GM21737 (cell line): ENCODE results near the gene CD46.
A peak's percentile ranks its signal among the peaks of the same experiment; 100 is the strongest.

Experiments
- ATAC-seq: cut with Tn5 transposase; IDR thresholded peaks from one replicate; pipeline ENCODE4 v1.9.1; 2021; ENCODE audit warnings: mild to moderate bottlenecking, moderate library complexity; ENCODE audit not compliant: unreplicated experiment

Gene CD46

DNA sequence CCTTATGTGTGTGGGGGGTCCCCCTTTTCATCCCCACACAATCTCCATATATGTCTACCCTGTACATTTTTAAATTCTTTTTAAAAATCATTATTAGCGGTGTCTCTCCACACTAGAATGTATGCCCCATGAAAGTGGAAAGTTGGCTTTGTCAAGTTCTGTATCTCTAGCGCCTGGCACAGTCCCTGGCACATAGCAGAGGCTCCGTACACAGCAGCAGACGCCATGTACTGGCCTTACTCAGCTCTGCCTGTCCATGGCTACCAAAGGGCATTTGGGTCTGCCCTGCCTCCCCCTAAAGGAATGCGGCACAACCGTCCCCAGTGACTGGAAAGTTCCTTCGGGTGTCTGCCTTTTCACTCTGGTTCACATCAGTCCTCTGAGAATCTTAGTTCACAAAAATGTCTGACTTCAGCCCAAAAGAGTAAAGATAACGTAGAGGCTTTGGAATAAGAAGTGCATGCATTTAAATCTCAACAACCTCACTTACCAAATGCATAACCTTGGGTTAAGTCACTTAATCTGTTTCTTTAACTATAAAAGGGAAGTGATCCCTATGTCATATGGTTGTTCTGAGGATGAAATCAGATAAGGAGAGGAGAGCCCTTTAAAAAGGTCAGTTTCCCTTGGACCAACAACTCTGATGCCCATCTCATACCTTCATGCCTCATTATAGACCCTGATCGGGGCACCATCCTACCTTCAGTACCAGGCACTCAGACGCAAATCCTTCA lies 61.1 kb downstream of the CD46 start:
- ATAC-seq = no peak

DNA sequence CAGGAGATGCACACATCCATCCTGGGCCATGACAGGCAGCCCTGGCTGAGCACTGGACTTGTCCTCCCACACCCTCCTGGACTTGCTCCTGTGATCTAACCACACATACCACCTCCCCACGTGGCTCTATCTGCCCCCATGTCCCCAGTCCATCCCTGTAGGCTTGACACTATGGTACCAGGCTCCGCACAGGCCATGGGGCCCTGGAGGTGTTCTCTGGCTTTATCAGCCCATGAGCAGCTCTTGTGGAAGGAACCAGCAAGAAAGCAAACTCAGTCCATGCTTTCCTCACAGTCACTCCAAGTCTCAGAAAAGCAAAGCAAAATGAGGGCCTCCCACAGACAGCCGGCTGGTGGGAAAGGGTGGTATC lies 61.6 kb downstream of the CD46 start:
- no peak for ATAC-seq

DNA sequence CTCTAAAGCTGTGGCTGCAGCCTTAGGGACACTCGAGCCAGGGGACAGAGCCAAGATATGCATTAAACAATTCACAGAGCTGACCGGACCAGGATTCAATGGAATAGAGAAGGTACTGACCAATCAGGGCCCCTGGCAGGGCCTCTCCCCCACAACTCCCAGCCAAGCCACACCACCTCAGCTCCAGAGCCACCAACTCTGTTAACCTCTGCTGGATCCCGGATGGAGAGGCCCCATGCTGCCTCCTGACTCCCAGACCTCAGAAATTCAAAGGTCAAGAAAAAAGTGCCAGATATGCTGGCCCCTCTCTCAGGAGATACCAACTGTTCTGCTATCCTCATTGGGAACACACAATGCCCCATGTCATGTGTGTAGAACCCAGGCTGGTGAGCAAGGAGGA lies 62.1 kb downstream of the CD46 start:
- ATAC-seq = no peak

DNA sequence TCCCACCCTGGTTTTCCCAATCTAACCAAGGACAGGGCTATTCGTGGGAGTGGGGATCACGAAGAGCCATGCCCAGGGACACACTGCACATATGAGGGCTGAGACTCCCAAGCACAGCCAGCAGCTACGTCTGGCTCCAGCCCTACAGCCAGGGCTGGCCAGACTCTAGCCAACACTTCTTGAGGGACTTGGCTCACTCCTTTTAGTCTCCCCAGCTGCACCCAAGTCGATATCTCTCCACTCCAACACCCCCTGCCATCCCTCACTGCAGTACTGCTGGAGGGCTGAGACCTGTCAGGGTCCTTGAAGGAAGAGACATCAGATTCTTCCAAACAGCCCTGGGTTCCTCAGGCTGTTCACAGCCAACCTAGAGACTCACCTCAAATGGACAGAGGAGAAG lies 62.6 kb downstream of the CD46 start:
- ATAC-seq = no peak

DNA sequence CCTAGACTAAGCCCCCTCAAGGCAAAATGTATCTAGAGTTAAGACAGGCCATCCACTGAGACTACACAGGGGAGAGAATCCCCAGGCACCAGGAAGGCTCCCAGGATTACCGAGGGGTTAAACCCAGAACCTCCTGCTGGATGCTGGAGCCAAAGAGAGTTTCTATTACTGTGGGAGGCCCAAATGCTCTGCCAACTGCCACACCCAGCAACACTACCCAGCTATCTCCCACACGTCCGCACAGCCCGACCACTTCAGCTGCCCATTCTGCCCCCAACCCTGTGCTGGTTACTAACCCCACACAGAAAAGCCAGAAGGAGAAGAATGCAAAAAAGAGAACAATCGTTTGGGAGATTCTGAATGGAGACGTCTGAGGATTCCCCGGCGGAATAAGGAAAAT lies 63.6 kb downstream of the CD46 start:
- no peak for ATAC-seq

DNA sequence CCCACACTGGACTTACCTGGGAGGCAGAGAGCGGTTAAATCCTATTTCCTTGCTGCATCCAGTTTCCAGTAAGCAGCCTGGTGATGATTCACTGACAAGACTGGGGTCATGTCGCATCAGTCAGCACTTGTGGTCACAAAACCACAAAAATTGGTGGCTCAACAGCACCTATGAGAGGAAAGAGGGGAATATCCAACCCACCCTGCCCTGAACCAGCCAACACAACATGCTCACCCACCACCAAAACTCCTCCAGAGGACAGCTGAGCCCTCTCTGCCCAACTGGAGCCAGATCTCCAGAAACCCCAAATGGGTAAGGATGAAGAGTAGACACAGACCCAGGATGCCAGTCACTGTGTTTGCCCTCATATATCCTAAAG lies 64.0 kb downstream of the CD46 start:
- no peak for ATAC-seq

DNA sequence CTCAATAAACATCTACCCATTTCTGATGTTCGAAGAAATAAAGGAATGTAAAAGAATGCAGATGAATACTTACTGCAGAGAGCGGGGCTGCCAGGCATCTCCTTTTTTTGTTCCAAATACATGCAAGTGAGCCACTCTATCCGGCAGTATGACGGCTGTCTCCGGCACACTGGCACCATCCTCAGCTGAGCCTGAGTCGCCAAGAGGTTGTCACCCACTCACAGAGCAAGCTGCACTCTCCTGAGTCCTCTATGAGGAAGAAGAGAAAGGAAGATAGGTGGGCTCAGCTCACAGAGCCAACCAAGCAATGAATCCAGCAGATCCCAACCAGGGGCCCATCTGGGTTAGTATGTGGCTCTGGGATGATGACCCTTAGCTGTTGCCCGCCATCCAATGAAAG lies 65.3 kb downstream of the CD46 start:
- ATAC-seq = no peak

DNA sequence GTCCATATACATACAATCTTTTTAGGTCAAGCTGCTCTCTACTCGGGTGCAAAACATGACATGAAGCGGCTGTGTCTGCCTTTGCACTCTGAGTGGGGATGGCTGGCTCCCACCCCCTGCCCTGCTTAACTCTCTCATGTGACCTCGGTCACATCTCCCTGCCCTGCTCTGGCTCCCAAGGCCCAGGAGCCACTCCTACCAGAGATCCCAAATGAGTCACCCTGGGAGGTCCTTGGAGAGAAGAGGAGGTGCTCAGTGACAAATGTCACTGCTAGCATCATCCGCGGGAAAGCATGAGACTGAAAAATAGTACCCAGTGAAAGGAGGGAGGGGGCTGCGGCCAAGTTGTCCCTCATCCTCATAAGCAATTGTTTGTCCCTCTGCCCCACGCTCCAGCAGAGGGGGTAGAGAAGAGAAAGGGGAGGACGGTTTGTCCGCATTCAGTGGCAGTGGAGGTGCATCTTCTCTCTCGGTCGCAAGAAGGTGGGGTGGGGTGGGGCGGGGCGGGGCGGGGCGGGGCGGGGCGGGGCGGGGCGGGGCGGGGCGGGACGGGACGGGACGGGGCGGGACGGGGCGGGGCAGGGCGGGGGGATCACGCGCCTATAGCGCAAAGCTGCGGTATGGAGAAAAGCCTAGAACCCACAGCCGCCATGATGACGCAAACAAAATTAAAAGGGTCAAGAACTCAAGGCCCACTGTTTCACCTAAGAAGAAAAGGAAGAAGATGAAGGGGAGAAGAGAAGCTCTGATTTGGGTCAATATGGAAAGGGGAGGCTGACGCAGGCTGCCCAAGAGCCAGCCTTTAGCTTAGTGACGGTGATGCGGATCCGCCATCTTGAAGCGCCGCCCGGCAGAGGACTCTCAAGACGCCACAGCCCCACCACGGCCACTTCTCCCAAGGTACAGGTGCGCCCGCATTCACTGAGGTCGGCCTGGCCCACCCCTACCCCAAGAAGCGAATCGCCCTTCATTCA lies 66.2 kb downstream of the CD46 start:
- no peak for ATAC-seq

DNA sequence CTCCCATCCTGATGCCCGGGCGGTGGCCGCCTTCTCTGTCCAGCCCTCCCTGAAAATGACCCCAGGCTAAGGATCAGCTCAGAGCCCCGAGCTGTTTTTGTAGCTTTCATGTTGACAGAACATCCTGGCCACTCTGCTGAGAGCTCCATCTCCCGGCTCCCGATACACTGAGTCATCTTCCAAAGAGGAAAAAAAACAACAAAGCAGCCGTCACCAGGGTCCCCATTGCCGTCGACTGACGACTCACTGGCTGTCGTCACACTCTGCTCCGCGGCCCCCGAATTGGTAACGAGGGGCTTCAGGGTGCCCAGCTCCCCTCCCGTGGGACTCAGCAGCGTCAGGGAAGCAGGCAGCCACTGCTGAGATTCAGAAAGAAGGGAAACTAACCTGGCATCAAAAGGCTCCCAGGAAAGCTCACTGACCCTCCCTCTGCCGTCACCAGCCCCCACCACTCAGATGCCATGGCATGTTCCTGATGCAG lies 67.2 kb downstream of the CD46 start:
- ATAC-seq = no peak

DNA sequence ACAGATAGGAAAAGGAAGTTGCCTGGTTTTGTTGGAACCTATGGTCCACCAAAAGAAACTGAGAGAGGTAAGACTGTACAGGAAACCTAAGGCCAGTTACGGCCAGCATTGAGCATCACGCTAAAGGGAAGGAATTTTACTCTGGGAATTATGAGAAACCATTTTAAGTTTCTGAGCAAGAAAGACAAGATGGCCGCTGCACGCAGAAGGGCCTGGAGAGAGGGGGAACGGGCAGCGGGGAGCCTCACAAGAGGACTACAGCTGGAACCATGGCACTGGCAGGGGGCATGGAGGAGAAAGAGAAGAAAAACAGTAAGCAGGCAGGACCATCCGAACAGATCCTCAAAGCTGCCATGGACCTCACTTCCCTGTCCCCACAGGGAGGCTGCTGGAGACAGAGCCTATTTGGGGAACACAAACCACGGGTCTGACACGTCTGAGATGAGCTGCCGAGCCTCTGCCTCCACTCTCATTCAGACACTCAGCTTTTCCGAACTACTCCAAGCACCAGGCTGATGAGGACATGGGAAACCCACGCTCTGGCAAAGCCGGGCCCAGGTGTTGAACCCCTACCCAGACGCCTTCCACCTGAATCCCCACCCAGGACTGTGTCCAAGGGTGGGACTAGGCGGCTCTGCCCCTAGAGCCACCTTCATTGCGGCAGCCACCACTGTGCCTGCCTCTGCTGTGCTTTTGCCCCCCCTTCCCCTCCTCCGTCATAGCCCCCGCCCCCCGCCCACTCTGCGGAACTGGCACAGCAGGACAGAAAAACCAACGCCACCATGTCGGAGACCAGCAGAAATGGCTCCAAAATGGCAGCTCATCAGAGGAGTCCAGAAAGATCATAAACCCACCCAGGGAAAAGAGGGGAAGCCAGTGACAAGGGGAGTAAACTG lies 69.0 kb downstream of the CD46 start:
- ATAC-seq = no peak

DNA sequence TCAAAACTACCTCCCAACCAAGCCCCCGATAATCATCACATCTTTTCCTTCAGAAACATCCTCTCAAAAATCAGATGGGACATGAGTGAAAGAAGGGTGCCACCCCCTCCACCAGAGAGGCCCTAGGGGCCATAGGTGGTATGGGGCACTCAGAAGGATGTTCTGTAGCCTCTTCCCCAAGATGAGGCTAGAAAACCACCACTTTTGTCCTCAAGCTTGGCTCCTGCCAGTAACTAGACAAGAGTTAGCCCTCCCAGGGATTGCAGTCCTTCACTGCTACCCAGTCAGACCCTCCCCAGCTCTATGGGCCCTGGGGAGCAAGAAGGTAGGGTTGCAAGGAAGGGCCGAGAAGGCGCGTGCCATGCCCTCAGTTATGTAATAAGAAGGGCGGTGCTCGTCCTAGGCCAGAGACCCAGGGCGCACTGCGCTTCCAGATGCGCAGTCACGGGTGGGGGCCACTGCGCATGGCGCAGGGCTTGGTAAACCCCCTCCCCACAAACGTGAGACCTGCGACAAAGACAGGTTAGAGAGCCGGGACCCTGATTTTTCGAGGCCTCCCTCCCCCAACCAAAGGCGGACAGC lies 69.7 kb downstream of the CD46 start:
- no peak for ATAC-seq

DNA sequence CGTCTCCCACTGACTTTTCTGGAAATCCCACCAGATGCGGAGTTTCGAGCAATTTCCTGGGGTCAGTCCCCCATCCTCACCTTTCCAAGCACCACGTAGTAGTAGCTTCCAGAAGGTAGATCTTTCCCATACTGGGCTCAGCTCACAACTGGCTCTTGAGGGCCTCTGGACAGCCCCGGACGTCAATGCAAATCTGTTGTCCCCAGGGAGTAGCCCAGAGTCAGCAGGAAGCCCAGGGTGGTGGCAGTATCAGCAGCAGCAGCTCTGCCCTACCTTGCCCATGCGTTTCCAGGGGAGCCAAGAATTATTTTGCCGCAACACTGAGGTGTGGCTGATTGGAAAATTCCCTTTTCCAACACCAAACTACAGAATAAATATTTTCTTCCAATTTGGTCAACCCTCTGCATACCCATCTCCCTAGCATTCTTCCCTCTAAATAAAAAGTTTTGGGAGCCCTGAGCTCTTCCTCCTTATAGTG lies 70.3 kb downstream of the CD46 start:
- ATAC-seq = peak; percentile 39

DNA sequence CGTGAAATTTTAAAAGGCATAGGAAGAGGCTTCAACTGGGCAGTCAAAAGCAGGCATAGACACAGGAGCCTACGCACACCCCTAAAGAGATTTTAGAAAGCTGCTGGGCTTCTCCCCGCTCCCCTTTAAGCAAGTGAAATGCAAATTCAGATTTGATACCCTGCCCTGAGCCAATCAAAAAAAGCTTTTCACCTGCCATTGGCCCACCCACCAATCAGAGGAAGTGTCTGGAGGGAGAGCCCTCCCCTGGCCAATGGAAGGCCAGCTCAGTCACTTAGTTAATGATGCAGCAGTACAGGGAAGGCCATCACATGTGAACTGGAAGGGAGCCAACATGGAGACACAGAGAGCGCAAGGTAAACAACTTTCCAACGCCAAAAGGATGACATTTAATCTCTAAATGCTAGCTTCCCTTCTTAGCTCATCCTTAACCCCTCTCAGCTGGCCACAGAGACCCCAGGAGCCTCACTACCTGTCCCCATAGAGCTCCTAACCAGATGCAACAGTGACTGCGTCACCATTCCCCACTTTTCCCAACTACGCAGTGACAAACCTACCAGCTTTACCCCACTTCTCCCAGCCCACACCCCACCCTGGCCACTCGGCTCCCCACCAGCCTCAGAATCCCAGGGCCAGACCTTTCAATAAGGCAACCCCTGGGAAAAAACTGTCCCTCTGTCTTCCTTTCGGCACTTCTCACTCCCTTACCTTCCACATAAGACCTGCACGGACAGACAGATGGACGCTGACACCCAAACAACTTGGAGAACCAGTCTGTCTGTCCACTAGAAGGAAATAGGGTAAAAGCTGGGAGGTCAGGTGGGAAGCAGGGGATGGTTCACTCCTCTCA lies 71.0 kb downstream of the CD46 start:
- peak; percentile 46 for ATAC-seq

DNA sequence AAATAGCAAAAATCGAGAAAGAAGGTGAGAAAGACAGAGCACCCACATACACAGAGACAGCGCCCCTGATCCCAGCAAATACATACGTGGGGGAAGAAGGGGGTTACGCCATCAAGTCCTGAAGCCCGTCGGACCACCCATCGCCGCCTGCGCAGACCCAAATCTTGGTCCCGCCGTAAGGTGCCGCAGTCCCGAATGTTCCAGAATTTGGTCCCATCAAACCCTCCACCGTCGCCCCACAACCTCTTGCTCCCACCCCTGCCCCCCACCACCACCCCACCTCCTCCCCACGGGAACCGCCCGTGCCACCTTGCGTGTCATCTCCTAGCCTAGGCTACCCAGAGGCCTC lies 71.7 kb downstream of the CD46 start:
- no peak for ATAC-seq

DNA sequence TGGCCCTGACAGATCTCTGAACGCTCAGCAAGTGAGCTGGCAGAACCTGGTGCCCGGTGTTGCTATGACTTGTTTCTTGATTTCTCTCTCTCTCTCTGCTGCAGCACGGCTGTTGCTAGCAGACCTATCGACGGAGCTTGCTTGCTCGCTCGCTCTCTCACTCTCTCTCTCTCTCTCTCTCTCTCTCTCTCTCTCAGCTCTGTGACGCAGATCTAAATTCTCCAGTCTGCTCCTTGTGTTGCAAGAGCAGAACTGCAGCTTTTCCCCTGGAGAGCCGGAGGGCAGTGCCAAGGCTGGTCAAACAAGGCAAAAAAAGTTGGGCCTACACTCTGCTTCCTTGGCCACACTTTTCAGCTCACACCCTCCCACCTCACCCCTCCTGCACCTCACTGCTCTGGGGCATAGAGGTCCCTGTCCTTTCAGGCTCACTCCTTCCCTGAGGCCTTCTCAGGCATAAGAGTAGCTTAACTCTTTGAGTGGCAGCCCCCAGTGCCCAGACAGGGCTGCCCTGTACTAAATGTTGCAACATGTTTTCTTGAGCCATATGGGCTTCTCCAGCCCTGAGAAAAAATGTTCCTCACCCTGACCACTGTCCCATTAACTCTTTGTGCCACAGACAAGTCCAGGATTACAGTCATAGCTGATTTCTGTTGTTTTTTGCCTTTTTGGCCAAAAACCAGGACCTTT lies 72.2 kb downstream of the CD46 start:
- peak; percentile 26 for ATAC-seq

DNA sequence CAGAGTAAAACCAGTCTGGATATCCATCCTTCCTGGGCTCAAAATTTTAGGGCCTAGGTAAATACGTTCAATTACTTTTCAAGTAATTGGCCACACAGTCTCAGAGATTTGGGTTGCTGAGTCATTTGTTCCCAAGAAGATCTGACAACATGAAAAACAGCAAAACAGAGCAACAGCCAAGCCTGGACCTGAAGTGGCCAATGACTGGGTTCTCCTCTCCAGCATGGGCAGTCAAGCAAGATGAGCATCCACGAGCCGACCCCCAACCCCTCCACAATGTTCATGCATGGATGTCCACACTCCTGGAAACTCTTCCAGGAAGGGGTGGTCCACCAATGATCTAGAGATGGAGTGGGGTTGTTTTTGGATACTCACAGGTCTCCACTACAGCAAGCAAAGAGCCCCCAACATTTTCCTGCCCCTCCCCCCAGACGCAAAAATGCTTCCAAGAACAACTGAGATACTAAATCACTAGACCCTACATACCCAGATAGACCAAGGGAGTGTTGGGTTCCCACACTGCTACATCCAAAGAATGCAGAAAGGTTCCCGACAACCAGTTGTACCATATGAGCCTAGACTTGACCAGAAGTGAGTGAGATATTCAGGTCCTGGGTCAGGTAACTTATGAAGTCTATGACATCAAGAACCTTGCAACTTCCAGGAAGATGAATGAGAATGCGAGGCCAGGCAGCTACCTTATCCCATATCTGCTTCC lies 73.0 kb downstream of the CD46 start:
- ATAC-seq = no peak

DNA sequence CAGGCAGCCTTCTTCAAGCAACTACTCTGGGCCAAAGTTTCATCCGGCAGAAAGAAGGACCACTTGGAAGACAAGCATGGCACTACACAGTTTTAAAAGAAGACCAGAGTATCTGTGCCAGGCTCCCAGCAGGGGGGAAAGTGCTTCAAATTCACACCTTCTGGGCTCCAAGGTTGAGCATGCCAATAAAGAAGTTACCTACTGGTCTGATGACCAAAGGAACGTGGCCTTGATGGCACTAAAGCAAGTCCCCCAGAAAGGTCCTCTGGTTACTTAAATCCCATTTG lies 73.5 kb downstream of the CD46 start:
- no peak for ATAC-seq

DNA sequence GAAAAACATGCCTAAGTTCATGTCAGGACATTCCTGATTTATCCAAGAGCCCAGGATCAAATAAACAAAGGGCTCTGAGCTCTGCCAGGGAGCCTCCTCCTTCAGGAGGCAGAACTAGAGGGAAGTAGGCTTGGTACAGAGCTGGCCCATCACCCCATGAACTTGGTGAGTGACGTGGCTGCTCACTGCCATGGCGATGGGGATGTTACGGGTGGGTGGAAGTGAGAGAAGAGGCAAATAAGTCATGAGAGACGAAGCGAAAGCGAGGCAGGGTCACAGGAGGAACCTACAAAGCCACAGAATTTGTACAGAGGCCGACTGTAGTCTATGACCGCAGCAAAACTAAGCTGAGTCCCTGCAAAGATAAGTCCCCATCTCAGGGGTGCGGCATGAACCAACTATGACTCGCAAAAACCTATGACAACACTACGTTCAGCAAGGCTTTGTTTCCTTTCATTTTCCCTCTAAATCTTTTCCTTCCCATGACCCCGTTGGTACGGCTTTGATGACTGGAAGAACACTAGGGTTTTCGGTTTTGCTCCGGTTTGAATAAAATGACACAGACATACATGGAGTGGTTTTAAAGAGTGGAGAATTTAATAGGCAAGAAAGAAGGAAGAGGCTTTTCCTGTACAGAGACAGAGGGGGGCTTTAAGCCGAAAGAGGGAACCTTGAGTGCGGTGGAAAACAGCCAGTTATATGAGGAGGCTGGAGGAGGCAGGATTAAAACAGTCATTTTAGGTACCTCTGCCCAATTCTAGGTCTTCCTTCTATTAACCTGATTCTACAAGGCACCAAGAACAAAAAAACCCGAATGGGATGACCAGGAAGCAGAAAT lies 74.1 kb downstream of the CD46 start:
- ATAC-seq = peak; percentile 61
